ENCODE measurements around the gene CACNA1F.

Gene CACNA1F

DNA sequence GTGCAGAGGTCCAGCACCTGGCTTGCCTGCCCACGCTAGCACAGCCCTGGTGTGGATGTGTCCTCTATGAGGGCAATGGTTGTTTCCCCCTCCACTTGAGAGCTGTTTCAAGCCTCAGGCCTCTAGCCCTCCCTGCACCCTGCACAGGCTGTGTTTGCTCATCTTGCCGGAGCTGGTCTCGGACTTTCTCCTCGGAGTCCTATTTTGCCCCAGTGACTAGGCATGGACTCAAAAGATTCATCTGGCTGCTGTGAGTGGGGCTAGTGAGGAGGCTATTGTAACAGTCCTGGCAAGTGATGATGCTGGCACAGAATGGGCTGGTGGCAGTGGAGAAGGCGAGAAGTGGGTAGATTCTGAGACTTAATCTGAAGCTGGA lies 25.6 kb upstream of the CACNA1F start:
- intact Hi-C loops (cut with DNase I): no loop called here
- DNase-seq: peak in 1 of 10 donors; percentile 80

DNA sequence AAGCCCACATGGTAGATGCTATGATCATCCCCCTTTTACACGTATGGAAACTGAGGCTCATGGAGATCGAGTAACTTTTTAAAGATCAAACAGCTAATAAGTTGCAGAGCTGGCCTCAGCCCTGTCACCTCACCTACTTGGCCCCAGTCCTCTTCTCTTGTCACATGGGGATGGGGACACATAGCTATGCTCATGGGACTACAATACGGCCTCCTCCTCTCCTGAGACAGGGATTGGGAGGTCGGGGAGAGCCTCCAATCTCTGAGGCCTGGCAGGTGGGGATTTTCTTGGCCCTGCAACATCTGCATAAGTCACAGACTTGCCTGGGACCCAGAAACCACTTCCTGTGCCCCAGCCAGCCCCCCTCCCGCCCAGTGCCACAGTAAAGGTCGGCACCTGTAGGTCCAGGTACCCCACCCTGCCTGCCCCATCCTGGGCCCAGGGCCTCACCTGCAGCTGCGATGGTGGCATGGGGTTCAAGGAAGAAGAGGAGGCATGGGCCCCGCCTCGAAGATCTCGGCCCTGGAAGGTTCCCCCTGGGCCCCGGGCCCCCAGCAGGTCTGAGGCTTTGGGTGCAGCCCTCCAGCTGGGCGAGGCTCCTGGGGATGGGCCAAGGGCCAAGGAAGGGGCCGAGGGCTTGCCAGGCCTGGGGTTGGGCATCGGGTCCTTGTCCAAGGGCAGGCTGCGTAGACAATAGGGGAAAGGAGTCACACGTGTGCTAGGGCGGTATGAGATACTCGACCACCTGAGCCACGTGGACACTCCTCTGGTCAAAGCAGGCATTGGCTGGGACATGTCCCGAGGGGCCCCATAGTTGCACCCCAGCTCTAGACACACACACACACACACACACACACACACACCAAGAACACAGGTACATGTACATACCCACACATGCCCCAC lies 25.0 kb upstream of the CACNA1F start:
- intact Hi-C loops (cut with DNase I): no loop called here
- peak in 2 of 10 donors; percentile 70 to 74 for DNase-seq

DNA sequence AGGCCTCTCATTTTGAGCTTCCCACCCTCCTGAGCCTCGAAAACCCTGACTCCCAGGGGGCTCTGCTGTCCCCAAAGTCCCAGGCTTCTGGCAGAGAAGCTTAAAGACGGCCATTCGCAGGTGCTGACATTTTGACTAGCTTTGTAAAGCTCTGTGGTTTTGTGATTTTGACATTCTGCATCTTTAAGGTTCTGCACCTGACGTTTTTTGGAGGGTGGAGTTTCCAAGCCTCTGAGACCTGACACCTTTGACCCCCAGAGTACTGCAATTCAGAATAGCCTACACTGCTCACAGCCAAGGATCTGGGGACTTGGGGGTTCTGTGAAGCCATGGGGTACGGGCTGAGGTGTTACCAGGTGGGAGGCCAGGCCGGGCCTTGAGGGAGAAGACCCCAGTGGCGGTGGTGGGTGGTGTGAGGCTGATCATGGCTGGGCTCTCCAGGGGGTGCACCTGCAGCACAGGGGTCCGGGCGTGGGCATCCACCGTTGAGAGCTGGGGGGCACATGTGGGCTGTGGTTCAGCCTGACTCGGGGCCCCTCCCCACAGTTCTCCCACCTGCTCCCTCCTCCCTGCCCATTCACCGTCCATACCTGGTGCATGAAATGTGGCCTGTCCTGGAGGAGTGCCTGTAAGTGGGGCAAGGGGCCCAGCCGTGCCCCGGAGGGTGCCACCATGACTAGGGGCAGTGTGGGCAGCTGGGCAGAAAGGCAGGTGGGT lies 24.1 kb upstream of the CACNA1F start:
- intact Hi-C loops (cut with DNase I): no loop called here
- peak in 2 of 10 donors; percentile 67 to 78 for DNase-seq

DNA sequence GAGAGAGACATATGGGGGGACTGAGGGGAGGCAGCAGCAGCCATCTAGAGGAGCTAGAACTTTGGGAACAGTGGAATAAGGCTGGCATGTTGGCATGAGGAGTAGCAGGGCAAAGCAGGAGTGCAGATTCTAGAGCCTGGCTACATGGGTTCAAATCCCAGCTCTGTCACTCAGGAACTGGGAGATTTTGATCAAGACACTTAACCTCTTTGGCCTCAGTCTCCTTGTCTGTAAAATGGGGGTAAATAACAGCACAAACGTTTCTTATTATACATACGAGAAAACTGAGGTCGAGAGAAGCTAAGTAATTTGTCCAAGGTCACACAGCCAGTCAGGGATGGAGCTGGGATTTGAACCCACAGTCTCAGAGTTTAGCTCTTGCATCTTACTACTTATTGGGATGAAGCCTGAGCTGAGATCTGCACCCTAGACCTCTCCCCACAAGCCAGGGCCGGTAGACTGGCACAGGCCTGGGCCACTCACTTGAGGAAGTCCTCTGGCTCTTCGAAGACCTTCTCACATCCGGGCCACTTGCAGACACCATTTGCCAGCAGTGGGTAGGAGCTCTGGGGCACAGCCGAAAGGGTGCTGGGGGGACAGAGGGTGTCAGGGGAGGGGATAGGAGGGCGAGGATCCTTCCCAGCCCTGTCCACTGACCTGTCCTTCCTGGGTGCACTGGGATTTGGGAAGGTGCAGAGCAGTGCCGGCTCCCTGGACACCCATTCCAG lies 23.3 kb upstream of the CACNA1F start:
- intact Hi-C loops (cut with DNase I): no loop called here
- peak in 2 of 10 donors; percentile 55 to 60 for DNase-seq

DNA sequence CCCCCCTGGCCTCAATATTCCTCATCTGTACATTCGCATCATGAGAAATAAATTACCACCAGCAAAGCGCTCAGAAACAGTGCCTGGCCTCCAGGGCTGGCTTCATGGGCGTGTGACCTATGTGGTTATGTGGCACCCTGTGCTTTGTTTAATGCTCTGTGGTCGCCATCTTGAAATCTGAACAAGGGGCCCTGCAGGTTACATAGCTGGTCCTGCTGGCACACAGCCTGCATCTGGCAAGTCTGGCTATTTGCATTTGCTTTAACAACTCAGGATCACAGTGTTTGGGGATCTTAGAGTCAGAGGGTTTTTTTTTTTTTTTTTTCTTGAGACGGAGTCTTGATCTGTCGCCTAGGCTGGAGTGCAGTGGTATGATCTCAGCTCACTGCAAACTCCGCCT lies 21.5 kb upstream of the CACNA1F start:
- peak in 1 of 10 donors; percentile 3 for DNase-seq
- intact Hi-C loops (cut with DNase I): no loop called here

DNA sequence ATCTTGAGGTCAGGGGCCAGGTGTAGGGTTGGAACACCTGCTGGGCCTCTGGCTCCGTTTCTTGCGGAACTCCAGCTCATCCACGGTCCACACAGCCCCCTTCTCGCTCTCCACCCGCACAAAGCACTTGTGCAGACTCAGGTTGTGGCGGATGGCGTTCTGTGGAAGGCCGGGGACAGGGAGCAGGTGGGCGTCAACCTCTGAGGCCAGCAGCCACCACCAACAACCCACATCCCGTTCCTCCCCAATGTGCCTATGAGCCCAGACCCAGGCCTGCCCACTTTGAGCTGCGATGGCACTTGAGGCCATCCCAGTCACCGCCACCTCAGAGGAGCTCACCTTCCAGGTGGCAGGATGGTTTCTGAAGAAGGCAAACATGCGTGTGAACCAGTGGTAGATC lies 18.2 kb upstream of the CACNA1F start:
- intact Hi-C loops (cut with DNase I): no loop called here

DNA sequence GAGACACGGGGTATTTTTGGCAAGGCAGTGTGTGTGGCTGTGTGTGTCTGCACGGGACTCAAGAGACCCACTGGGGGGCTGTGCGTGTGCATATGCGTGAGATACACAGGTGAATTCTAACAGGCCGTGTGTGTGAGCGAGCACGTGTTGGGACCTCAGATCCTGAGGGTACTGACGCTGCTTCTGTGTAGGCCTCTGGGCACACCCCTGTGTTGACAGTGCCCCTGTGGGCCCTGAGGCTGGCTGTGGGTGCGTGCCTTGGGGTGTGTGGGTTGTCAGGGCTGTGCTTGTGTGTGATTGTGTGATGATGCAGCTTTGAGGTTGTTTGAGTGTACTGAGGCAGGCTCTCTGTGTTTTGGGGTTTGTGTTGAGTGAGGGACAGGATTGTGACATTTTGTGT lies 17.4 kb upstream of the CACNA1F start:
- DNase-seq: peak in 1 of 10 donors; percentile 67
- intact Hi-C loops (cut with DNase I): no loop called here

More for the DNA sequence above, 18.2 kb upstream of the CACNA1F start:
- peak in 2 of 10 donors; percentile 35 to 60 for DNase-seq

DNA sequence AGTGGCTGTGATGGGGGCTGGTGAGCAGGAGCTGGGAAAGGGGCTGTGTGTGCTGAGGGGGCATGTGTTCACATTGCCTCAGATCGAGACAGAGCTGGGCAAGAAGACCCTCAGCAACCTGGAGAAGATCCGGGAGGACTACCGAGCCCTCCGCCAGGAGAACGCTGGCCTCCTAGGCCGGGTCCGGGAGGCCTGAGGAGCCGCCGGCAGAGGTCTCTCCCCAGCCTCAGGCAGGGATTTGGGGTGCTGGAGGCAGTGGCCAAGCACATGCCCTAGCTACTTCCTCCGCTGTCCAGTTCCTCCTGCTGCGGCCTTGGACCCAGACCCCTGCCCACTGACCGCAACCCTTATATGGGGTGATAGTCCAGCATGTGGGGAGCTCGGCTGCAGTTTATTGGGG lies 16.9 kb upstream of the CACNA1F start:
- intact Hi-C loops (cut with DNase I): no loop called here
- DNase-seq: peak in 2 of 10 donors; percentile 49 to 75

DNA sequence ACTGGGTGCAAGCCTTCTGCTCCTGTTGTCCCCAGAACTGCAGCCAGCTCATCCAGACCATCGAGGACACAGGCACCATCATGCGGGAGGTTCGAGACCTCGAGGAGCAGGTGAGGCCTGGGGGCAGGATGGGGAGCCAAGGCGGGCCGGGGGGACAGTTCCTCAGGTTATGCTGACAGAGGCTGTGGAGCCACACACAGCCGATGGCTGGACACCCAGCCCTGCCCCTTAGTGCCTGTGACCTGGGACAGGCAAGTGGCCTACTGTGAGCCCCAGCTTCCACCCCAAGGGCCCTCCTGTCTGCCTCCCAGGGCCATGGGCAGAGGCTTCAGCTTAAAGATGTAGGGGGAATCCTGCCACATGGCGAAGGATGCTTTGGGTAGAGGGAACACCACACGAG lies 16.5 kb upstream of the CACNA1F start:
- DNase-seq: peak in 2 of 10 donors; percentile 53 to 57
- intact Hi-C loops (cut with DNase I): no loop called here

DNA sequence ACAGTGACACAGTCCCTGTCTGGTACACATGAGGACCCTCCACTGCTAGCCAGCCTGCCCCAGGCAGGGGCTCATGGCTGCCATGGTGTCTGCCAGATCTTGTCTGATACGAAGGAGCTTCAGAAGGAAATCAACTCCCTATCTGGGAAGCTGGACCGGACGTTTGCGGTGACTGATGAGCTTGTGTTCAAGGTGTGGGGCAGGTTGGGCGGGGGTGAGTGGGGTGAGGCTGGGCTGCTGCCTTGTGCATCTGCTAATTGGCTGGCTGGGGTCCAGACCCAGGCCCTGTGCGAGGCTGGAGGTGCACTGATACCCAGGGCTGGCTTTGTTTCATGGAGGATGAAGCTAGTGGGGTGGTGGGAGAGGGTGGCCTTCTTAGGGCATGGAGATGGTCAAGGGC lies 15.9 kb upstream of the CACNA1F start:
- intact Hi-C loops (cut with DNase I): no loop called here
- DNase-seq: peak in 2 of 10 donors; percentile 40 to 77

DNA sequence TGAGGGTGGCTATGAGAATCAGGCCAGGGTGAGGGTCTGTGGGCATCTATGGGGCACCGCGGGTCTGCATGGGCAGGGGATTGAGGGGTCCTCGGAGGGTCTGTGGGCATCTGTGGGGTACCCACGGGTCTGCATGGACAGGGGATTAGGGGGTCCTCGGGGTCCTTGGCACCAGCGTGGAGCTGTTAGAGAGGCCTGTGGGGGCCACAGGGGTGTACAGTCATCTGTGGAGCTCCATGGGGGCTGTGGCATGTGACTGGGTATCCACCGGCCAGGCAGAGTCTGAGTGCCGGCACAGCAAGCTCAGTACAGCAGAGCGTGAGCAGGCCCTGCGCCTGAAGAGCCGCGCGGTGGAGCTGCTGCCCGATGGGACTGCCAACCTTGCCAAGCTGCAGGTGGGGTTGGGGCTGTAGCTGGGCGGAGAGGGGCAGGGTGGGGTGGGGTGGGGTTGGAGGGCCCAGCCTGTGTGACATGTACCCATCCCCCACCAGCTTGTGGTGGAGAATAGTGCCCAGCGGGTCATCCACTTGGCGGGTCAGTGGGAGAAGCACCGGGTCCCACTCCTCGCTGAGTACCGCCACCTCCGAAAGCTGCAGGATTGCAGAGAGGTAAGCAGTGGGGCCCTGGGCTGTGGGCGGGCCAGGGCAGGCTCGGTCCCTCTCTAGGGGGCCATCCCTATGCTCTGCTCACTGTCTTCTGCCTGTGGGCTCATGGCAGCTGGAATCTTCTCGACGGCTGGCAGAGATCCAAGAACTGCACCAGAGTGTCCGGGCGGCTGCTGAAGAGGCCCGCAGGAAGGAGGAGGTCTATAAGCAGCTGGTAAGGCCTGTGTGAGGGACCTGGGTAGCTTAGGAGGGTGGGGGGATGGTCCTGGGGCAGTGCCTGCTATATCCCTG lies 15.0 kb upstream of the CACNA1F start:
- DNase-seq: peak in 2 of 10 donors; percentile 63 to 78
- intact Hi-C loops (cut with DNase I): no loop called here

DNA sequence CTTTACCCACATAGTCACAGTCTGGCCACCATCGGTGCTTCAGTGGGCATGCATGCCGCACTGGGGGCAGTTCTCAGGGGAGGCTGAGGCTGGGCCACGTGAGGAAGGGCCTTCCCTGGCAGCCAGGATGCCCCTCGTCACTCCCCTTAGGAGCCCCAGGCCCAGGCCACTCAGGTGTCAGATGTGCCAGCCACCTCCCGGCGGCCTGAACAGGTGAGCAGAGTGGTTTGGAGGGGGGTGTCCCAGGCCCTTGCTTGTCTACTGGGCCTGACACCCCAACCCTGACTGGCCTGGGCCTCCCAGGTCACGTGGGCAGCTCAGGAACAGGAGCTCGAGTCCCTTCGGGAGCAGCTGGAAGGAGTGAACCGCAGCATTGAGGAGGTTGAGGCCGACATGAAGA lies 14.2 kb upstream of the CACNA1F start:
- peak in 2 of 10 donors; percentile 62 to 65 for DNase-seq
- intact Hi-C loops (cut with DNase I): no loop called here

DNA sequence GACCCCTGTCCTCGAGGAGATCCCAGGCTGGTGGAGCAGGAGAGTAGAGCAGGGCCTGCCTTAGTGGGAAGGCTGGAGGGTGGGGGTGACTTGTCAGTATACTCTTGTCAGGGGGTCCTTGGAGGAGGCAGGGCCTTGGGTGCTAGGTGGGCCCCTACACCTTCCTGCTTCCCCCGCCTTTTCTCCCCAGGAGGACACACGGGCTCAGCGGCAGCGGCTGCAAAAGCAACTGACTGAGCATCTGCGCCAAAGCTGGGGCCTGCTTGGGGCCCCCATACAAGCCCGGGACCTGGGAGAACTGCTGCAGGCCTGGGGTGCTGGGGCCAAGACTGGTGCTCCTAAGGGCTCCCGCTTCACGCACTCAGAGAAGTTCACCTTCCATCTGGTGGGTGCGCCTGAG lies 13.4 kb upstream of the CACNA1F start:
- DNase-seq: peak in 2 of 10 donors; percentile 52 to 70
- intact Hi-C loops (cut with DNase I): no loop called here

DNA sequence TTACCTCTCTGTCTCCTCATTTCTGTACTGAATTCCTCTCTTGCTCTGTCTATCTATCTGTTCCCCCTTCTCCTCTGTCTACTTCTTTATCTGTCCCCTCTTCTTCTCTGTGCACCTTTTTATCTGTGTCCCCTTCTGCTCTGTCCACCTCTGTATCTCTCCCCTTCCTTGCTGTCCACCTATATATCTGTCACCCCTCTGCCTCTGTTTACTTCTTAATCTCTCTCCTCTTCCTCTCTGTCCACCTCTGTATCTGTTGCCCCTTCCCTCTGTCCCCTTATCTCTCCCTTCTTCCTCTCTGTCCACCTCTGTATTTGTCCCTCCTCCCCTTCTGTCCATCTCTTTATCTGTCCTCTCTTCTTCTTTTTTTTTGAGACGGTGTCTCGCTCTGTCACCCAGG lies 11.1 kb upstream of the CACNA1F start:
- DNase-seq: no peak
- intact Hi-C loops (cut with DNase I): no loop called here

DNA sequence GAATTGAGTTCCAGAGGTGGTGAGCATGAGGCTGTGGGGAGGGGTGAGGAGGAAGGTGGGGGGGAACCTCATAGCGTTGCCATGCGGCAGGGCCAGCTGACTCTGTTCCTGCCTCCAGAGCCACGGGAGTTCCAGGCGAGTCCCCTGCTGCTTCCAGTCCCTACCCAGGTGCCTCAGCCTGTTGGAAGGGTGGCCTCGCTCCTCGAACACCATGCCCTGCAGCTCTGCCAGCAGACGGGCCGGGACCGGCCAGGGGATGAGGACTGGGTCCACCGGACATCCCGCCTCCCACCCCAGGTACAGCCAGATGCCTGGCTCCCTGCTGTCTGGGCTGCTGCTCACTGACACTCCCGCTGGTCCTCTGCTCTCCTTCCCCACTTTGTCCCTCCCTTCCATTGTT lies 10.0 kb upstream of the CACNA1F start:
- intact Hi-C loops (cut with DNase I): no loop called here
- peak in 2 of 10 donors; percentile 69 to 82 for DNase-seq

DNA sequence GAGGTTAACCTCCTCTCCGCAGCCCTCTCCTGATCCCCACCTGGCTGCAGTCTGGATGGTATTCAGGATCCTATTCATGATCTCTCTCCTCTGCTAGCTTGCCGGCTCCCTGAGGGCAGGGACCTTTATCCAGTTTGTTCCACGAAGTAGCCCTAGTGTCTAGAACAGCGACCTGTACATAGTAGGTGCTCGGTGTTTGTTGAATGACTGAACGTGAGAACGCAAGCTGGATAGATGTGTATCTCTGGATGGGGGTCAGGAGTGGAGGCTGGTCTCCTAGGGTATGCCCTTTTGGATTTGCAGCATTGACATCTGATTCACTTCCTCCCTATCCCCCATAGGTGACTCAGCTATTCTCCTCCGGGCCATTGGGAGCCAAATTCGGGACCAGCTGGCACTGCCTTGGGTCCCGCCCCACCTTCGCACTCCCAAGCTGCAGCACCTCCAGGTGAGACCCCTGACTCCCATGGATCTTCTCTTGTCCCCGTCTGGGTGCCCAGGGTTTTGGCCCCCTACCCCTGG lies 9.5 kb upstream of the CACNA1F start:
- intact Hi-C loops (cut with DNase I): no loop called here
- DNase-seq: peak in 2 of 10 donors; percentile 37 to 46

DNA sequence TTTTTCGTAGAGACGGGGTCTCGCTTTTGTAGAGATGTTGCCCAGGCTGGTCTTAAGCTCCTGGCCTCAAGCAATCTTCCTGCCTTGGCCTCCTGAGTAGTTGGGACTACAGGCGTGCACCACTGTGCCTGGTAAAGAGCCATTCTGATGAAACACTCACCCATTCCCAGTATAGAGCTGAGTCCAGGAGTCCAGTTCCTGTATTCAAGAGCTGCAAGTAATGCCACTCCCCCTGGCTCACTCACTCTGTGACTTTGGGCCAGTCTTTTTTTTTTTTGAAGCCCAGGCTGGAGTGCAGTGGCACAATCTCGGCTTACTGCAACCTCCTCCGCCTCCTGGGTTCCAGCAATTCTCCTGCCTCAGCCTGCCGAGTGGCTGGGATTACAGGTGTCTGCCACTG lies 5.6 kb upstream of the CACNA1F start:
- DNase-seq: peak in 1 of 10 donors; percentile 24
- intact Hi-C loops (cut with DNase I): no loop called here

DNA sequence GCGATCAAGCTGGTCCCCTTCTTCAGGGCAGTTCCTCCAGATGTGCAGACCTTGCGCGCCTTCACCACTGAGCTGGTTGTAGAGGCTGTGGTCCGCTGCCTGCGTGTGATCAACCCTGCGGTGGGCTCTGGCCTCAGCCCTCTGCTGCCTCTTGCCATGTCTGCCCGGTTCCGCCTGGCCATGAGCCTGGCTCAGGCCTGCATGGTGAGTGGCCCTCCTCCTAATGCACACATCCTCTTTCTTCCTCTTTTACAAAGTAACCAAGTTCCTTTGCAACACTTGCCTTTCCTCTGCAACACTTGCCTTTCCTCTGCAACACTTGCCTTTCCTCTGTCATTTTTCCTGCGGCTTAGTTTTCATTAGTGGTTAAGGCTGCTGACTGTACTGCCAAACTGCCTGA lies 3.9 kb upstream of the CACNA1F start:
- intact Hi-C loops (cut with DNase I): no loop called here
- peak in 2 of 10 donors; percentile 44 to 67 for DNase-seq

DNA sequence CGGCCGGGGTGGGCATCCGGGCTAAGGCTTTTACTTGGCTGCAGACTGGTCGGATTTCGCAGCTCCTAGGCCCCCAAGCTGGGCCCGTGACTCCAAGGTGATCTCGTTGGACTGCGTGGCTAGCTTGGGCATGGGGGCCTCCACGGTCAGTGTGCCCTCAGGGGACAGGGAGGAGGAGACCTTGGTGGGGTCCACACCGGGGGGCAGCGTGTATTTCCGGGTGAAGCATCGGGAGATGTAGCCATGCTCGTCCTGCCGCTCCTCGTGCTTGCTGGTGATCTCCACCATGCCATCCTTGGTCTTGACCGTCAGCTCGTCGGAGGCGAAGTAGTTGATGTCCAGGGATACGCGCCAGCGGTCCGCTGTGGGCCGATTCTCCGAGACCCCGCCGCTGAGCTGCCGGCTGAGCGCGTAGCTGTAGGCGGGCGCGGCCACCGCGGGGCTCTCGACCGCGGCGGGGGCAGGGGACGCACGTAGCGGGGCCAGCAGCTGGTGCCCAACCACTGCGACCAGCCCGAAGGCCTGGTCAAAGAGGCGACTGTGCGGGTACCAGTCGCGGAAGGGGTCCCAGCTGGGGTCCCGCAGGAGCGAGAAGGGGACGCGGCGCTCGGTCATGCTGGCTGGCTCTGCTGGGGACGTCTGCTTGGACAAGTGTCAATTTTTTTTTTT lies 881 bp upstream of the CACNA1F start:
- DNase-seq: peak in 1 of 10 donors; percentile 61

More for the DNA sequence above, 881 bp upstream of the CACNA1F start:
- intact Hi-C loops (cut with DNase I): no loop called here
